Measurements from ENCODE around the gene KRTAP4-5.

DNA sequence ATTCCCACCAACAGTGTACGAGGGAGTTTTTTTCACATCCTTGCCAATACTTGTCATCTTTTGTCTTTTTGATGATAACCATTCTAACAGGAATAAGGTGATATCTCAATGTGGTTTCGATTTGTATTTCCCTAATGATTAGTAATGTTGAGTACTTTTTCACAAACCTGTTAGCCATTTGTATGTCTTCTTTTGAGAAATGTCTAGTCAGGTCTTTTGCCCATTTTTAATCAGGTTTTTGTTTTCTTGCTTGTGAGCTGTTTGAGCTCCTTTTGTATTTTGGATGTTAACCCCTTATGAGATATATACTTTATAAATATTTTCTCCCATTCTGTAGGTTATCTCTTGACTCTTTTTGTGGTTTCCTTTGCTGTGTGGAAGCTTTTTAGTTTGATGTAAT, 1.9 kb upstream of the KRTAP4-5 start:
- no peak for TF ChIP-seq EZH2 (IDR thresholded peaks at IDR 0.05; ENCODE audit: insufficient read depth, poor library complexity, severe bottlenecking)
- no peak for TF ChIP-seq EZH2phosphoT487 (IDR thresholded peaks at IDR 0.05; ENCODE audit: insufficient read depth, low read depth)

All from GM23248 (cell line).